Measurements from ENCODE around the gene OOSP4A.
A peak's percentile ranks its signal among the peaks of the same experiment; 100 is the strongest.

OOSP4A gene

GRCh38 chr11:59963733-59964132 is at the start of gene OOSP4A:
Gene OOSP4A, plus strand, starts transcription at chr11:59964033. Its CDS starts 0 bp downstream, at chr11:59964033.
- in situ Hi-C loops (cut with HindIII; ENCODE audit: low sequenced_read_pairs), result no loop called here
- TF ChIP-seq, protein P1, sequence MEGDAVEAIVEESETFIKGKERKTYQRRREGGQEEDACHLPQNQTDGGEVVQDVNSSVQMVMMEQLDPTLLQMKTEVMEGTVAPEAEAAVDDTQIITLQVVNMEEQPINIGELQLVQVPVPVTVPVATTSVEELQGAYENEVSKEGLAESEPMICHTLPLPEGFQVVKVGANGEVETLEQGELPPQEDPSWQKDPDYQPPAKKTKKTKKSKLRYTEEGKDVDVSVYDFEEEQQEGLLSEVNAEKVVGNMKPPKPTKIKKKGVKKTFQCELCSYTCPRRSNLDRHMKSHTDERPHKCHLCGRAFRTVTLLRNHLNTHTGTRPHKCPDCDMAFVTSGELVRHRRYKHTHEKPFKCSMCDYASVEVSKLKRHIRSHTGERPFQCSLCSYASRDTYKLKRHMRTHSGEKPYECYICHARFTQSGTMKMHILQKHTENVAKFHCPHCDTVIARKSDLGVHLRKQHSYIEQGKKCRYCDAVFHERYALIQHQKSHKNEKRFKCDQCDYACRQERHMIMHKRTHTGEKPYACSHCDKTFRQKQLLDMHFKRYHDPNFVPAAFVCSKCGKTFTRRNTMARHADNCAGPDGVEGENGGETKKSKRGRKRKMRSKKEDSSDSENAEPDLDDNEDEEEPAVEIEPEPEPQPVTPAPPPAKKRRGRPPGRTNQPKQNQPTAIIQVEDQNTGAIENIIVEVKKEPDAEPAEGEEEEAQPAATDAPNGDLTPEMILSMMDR (IDR thresholded peaks at IDR 0.05; ENCODE audit: low read depth, low read length), result no peak
- DNase-seq (ENCODE audit: low read depth, low spot score), result no peak
- H3K4me3 ChIP-seq (ENCODE audit: low read depth, low read length), result no peak within 1 kb of the TSS

- in situ Hi-C loops (cut with HindIII; ENCODE audit: low sequenced_read_pairs), result no loop called here
- no peak for DNase-seq (ENCODE audit: low read depth, low spot score)
- TF ChIP-seq, protein P1 (IDR thresholded peaks at IDR 0.05; ENCODE audit: low read depth, low read length), result no peak
Observed at GRCh38 chr11:59918480-59918879, 45.4 kb upstream of the OOSP4A start.

DNA sequence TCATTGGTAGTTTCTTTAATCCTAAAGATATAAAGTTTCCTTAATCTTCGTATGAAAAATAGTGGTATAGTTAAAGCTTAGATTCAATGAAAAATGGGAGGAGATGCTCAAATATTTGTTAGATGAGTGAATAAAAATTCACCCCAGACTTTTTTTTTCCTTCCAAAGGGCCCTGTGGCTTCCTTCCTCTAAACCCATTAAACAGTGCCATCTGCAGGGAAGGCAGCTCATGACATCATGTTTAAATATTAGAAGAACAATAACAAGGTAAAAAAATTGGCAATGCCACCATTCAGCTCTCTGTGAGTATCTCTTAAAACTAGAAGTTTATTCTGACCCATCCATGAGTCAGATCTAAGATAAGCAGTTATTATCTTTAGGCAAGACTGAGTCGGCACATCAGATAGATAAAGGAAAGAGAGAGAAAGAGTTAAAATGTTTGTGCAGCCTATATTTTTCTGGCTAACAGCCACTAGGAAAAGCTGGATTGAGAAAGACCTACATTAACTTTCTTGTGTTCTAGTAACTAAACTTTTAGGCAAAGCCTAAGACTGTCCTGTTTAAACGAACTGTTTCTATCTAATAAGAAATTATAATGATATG is 44.7 kb upstream of the OOSP4A start:
- no peak overlapping the region for H3K4me3 ChIP-seq (ENCODE audit: low read depth, low read length)
- in situ Hi-C loops (cut with HindIII; ENCODE audit: low sequenced_read_pairs), result no loop called here
- TF ChIP-seq, protein P1 (IDR thresholded peaks at IDR 0.05; ENCODE audit: low read depth, low read length), result peak; percentile 48
- peak; percentile 38 for DNase-seq (ENCODE audit: low read depth, low spot score)

More at GRCh38 chr11:59918480-59918879, 45.4 kb upstream of the OOSP4A start:
- H3K4me3 ChIP-seq (ENCODE audit: low read depth, low read length), result no peak overlapping the region

- TF ChIP-seq, protein P1 (IDR thresholded peaks at IDR 0.05; ENCODE audit: low read depth, low read length), result no peak
- in situ Hi-C loops (cut with HindIII; ENCODE audit: low sequenced_read_pairs), result no loop called here
- no peak overlapping the region for H3K4me3 ChIP-seq (ENCODE audit: low read depth, low read length)
- peak; percentile 12 for DNase-seq (ENCODE audit: low read depth, low spot score)
Observed at GRCh38 chr11:59923813-59924212, 40.0 kb upstream of the OOSP4A start.

DNA sequence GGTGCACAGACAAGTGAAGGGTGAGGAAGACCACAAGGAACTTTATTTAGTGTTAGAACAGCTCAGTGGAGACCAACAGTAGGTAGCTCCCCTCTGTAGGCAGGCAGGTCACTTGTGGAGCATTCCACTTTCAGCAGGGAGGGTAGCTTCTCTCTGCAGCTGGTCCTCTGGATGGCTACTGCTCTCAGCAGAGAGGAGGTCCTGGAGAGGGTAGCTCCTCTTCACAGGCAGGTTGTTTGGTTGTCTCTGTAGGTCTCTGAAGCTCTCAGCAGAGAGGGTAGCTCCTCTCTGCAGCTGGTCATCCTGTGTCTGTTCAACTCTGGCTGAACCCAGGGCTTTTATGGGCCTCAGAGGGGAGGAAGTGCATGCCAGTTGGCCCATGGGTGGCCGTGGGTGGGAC is 32.1 kb upstream of the OOSP4A start:
- in situ Hi-C loops (cut with HindIII; ENCODE audit: low sequenced_read_pairs), result no loop called here
- TF ChIP-seq, protein P1 (IDR thresholded peaks at IDR 0.05; ENCODE audit: low read depth, low read length), result no peak
- no peak for DNase-seq (ENCODE audit: low read depth, low spot score)
- no peak overlapping the region for H3K4me3 ChIP-seq (ENCODE audit: low read depth, low read length)

GRCh38 chr11:59938132-59938531 is 25.7 kb upstream of the OOSP4A start, which contains the start of gene OOSP1:
Gene OOSP1, plus strand, starts transcription at chr11:59938432. Its CDS starts 23 bp downstream, at chr11:59938455.
- in situ Hi-C loops (cut with HindIII; ENCODE audit: low sequenced_read_pairs), result no loop called here
- DNase-seq (ENCODE audit: low read depth, low spot score), result no peak
- H3K4me3 ChIP-seq (ENCODE audit: low read depth, low read length), result no peak within 1 kb of the TSS
- TF ChIP-seq, protein P1 (IDR thresholded peaks at IDR 0.05; ENCODE audit: low read depth, low read length), result no peak

All from astrocyte of the spinal cord (primary cell).